ENCODE measurements around the gene DHX58.

- TF ChIP-seq CTCF (conservative IDR thresholded peaks at IDR 0.05; ENCODE audit: low read length): no peak
- TF ChIP-seq EZH2phosphoT487 (IDR thresholded peaks at IDR 0.05; ENCODE audit: borderline replicate concordance, low read depth, low read length): no peak
These were observed 20.4 kb upstream of the DHX58 start for GRCh38 chr17:42132941-42133340.
